GM12874 (cell line): ENCODE measurements around the gene EEF1A2.

Experiments
- TF ChIP-seq, protein P1 (sequence below): IDR thresholded peaks from 2 replicates; pipeline ENCODE4 v1.5.1; 2011; ENCODE audit warnings: low read depth, mild to moderate bottlenecking, control low read depth, low read length, moderate library complexity; ENCODE audit not compliant: insufficient read depth

EEF1A2 gene

DNA sequence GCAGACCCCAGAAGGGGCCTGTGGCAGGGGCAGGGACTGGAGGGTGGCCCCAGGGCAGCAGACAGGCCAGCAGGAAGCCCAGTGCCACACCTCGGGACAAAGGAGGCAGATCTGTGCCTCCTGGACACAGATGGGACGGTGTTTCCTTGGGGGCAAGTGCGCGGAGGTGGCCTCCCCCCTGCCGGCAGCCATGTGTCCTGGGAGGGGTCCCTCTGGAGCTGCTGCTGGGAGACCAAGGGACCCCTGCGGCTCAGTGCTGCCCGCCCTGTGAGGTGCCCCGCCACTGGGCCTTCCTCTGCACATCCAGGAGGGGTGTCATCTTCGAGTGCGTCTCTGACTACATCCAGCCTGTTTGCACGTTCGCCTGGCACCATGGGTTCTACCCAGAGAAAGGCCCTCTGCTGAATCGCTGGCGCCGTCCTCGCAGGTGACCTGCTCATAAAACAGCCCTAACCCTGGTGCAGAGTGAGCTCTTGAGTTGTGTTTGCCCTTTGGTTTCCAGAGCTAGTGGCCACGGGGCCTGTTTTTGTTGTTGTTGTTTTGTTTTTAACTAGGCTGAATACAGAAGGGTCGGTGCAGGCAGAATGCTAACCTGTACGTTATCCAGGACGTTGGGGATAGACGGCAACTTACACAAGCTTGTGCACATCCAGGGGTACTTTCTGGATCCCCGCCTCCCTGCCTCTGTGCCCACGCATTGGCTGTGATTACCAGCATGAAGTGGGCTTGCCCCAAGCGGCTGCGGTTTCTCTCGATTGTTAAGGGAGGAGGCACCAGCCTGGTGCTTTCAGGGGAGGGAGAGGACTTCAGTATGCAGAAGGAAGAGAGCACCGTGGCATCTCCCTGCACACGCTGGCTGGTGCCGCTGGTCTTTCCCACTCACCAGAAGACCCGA lies 25.1 kb downstream of the EEF1A2 start:
- TF ChIP-seq, protein P1, sequence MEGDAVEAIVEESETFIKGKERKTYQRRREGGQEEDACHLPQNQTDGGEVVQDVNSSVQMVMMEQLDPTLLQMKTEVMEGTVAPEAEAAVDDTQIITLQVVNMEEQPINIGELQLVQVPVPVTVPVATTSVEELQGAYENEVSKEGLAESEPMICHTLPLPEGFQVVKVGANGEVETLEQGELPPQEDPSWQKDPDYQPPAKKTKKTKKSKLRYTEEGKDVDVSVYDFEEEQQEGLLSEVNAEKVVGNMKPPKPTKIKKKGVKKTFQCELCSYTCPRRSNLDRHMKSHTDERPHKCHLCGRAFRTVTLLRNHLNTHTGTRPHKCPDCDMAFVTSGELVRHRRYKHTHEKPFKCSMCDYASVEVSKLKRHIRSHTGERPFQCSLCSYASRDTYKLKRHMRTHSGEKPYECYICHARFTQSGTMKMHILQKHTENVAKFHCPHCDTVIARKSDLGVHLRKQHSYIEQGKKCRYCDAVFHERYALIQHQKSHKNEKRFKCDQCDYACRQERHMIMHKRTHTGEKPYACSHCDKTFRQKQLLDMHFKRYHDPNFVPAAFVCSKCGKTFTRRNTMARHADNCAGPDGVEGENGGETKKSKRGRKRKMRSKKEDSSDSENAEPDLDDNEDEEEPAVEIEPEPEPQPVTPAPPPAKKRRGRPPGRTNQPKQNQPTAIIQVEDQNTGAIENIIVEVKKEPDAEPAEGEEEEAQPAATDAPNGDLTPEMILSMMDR: no peak

DNA sequence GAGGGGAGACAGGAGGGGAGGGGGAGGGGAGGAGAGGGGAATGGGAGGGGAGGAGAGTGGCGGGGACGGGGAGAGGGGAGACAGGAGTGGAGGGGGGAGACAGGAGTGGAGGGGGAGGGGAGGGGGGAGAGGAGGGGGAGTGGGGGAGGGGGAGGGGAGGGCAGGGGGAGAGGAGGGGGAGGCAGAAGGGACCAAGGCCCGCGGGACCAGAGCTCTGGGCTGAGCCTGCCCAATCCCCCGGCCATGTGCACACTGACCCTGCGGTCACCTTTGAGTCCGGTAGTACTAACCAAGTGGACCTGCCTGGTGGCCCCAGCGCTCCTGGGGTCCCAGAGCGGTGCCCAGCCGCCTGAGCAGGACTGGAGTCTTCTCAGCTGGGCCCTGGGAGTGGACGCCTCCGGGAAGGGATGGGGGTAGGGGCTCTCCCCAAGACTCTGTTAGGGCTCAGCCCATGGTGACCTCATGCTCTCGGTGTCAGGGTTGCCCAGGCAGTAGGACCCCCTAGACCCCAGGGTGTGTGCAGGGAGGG lies 26.0 kb downstream of the EEF1A2 start:
- TF ChIP-seq, protein P1: no peak

DNA sequence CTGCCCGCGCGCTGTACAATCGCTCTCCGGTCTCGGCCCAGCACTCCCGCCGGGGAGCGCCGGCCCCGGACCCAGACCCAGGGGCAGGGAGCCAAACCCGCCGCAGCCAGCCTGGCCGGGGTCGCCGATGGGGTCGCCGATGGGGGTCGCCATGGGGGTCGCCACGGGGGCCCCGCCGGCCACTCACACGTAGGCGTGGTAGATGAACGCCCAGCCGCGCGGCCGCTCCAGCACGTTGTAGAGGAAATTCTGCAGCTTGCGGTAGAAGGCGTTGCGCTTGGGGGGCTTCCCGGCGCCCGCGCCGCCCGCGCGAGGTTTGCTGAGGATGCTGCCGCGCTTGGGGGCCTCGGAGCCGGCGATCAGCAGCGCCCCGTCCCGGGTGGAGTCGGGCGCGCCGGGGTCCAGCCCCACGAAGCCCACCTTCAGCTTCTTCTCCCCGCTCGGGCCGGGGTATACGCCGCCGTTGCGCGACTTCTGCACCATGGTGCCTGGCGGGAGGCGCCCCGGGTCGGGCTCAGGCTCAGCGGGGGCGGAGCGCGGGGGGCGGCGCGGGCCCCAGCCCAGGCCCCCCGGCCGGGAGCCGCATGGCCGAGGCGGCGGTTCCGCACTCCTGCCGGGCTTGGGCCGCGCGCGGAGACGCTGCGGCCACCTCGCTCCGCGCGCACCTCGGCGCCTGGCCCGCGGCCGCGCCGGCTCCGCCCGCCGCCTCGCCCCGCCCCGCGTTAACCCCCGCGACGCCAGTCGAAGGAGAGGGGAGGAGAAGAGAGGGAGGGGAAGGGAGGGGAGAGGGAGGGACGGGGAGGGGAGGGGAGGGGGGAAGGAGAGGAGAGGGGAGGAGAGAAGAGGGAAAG lies 26.7 kb downstream of the EEF1A2 start, which contains the start of gene KCNQ2:
Gene KCNQ2 (minus strand): TSS at position 675 of the 851 bp plus-strand sequence. CDS start 192 bp downstream, at position 483.
- TF ChIP-seq, protein P1: no peak

DNA sequence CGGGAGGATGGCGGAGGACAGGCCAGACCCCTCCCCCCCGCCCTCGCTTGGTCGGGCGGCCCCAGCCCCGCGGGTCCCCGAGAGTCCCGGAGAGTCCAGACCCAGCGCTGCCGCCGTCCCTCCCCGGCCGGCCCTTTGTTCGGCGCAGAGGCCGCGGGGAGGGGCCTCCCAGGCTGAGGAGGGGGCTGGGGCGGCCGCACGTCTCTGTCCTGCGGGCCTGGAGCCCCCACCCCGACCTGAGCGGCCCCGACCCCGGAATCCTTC lies 27.2 kb downstream of the EEF1A2 start:
- TF ChIP-seq, protein P1: no peak

DNA sequence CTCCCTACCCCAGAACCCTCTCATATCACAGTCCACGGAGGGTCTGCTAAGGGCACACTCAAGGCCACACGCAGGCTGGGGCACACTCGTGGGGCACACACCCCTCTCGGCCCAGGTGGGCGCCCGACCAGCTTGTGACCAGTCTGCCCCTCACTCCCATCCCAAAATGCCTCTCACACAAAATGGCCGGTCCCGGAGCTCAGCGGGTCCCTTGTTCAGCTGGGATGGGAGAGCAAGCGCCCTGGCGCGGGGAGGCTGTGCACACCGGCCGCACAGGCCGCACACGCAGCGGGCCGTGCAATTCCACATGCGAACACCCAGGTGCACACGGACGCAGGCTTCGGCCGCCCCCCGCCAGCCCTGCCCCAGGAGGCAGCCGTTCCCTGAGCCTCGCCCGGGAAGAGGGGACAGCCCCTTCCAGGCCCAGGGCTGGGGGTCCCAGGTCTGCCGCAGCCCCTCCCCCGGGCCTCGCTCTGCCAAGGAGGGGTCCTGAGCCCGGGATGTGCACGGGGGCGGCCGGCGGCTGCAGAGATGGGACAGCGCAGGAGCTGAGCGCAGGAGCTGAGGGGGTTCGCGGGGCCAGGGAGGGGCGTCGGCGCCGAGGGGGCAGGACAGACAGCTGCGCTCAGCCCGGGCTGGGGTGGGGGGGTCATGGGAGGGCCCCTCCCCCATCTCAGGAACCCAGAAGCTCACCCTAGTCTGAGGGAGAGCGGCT lies 27.7 kb downstream of the EEF1A2 start:
- TF ChIP-seq, protein P1: no peak

DNA sequence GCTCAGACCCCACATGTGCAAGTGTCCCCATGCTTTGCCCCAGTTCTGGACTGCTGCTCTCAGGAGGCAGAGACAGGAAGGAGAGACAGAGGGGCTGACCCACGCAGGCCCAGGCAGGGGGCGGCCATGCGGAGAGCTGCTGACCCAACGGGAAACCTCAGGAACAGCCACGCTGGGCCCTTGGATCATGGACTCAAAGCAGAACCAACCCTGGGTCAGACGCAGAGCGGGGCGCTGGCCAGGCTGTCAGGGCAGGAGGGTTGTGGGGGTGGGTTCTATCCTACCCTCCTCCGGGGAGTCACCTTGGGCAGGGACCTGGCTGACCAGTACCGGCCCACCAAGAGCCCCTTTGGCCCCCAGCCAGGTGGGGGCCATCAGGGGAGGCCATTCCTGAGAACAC lies 28.5 kb downstream of the EEF1A2 start:
- TF ChIP-seq, protein P1: no peak
